Measurements from ENCODE around the gene TFPI.

The TFPI gene

GRCh38 chr2:187500585-187501359 is 53.5 kb downstream of the TFPI start:
- no peak overlapping the region for H3K4me3 ChIP-seq (ENCODE audit: low read depth, low read length)
- no peak for TF ChIP-seq CTCF (IDR thresholded peaks at IDR 0.05; ENCODE audit: insufficient read depth, low read depth, low read length, missing control alignments)
- peak; percentile 26 for DNase-seq (ENCODE audit: low read depth)

GRCh38 chr2:187499941-187500532 is 54.2 kb downstream of the TFPI start:
- no peak overlapping the region for H3K4me3 ChIP-seq (ENCODE audit: low read depth, low read length)
- TF ChIP-seq CTCF (IDR thresholded peaks at IDR 0.05; ENCODE audit: insufficient read depth, low read depth, low read length, missing control alignments): peak; percentile 63
- peak; percentile 63 for DNase-seq (ENCODE audit: low read depth)

- TF ChIP-seq CTCF (IDR thresholded peaks at IDR 0.05; ENCODE audit: insufficient read depth, low read depth, low read length, missing control alignments): peak; percentile 22
- DNase-seq (ENCODE audit: low read depth): no peak
- H3K4me3 ChIP-seq (ENCODE audit: low read depth, low read length): no peak overlapping the region
These were observed 56.3 kb downstream of the TFPI start for GRCh38 chr2:187497858-187498463.

- no peak overlapping the region for H3K4me3 ChIP-seq (ENCODE audit: low read depth, low read length)
- DNase-seq (ENCODE audit: low read depth): no peak
- TF ChIP-seq CTCF (IDR thresholded peaks at IDR 0.05; ENCODE audit: insufficient read depth, low read depth, low read length, missing control alignments): no peak
These were observed 57.1 kb downstream of the TFPI start for GRCh38 chr2:187497140-187497539.

- DNase-seq (ENCODE audit: low read depth): no peak
- TF ChIP-seq CTCF (IDR thresholded peaks at IDR 0.05; ENCODE audit: insufficient read depth, low read depth, low read length, missing control alignments): no peak
- no peak overlapping the region for H3K4me3 ChIP-seq (ENCODE audit: low read depth, low read length)
These were observed 58.9 kb downstream of the TFPI start for GRCh38 chr2:187495324-187495723.

- no peak for DNase-seq (ENCODE audit: low read depth)
- TF ChIP-seq CTCF (IDR thresholded peaks at IDR 0.05; ENCODE audit: insufficient read depth, low read depth, low read length, missing control alignments): no peak
- no peak overlapping the region for H3K4me3 ChIP-seq (ENCODE audit: low read depth, low read length)
These were observed 60.2 kb downstream of the TFPI start for GRCh38 chr2:187493877-187494568.
